DOHH2 (cell line): Measurements from ENCODE around the gene MYOZ3.

ENCODE experiments used
- H3F3A ChIP-seq: fragments of 200-600 bp; sonication (generic), shearing (Covaris generic); 2 replicates; pipeline ENCODE4 v1.6.0; 2016; ENCODE audit warnings: antibody characterized with exemption, mild to moderate bottlenecking; ENCODE audit not compliant: control insufficient read depth, insufficient read depth
- H3K27ac ChIP-seq: fragments of 200-600 bp; sonication (generic); 2 replicates; pipeline ENCODE4 v1.5.1; 2014; ENCODE audit warnings: low read depth, mild to moderate bottlenecking, low read length, moderate library complexity
- H3K27me3 ChIP-seq: fragments of 200-600 bp; sonication (generic); 2 replicates; pipeline ENCODE4 v1.6.1; 2014; ENCODE audit warnings: mild to moderate bottlenecking, low read length, mixed read lengths; ENCODE audit not compliant: control insufficient read depth
- H3K36me3 ChIP-seq: fragments of 200-600 bp; sonication (generic); 2 replicates; pipeline ENCODE4 v1.6.1; 2014; ENCODE audit warnings: mild to moderate bottlenecking, low read length, moderate library complexity, mixed read lengths; ENCODE audit not compliant: control insufficient read depth
- H3K4me1 ChIP-seq: fragments of 200-600 bp; sonication (generic); 2 replicates; pipeline ENCODE4 v1.6.1; 2014; ENCODE audit warnings: mild to moderate bottlenecking, low read length, mixed read lengths; ENCODE audit not compliant: control insufficient read depth
- H3K4me2 ChIP-seq: fragments of 200-600 bp; sonication (generic); 2 replicates; pipeline ENCODE4 v1.6.0; 2014; ENCODE audit warnings: mild to moderate bottlenecking, low read length, moderate library complexity
- H3K4me3 ChIP-seq: fragments of 200-600 bp; sonication (generic); 2 replicates; pipeline ENCODE4 v1.5.1; 2014; ENCODE audit warnings: mild to moderate bottlenecking, low read length, mixed read lengths
- H3K79me2 ChIP-seq: fragments of 200-600 bp; sonication (generic); 2 replicates; pipeline ENCODE4 v1.6.1; 2014; ENCODE audit warnings: mild to moderate bottlenecking, low read length, mixed read lengths; ENCODE audit not compliant: control insufficient read depth
- H3K9me2 ChIP-seq: fragments of 200-600 bp; sonication (generic); replicated peaks from 2 replicates; pipeline ENCODE4 v1.6.1; 2014; ENCODE audit warnings: mild to moderate bottlenecking, low read length, mixed read lengths; ENCODE audit not compliant: control insufficient read depth
- H3K9me3 ChIP-seq: fragments of 200-600 bp; sonication (generic); 2 replicates; pipeline ENCODE4 v1.6.1; 2014; ENCODE audit warnings: antibody characterized with exemption, low read length, mixed read lengths; ENCODE audit not compliant: control insufficient read depth, insufficient read depth
- H4K20me1 ChIP-seq: fragments of 200-600 bp; sonication (generic); 2 replicates; pipeline ENCODE4 v1.6.0; 2014; ENCODE audit warnings: low read depth, mild to moderate bottlenecking, antibody characterized with exemption, low read length, moderate library complexity; ENCODE audit not compliant: control insufficient read depth, insufficient read depth
- EZH2phosphoT487 ChIP-seq: fragments of 200-600 bp; sonication (generic); IDR thresholded peaks from 2 replicates; pipeline ENCODE4 v1.6.1; 2017; ENCODE audit warnings: borderline replicate concordance, mild to moderate bottlenecking, antibody characterized with exemption, low read length, moderate library complexity, mixed read lengths
- TF ChIP-seq, protein P1 (sequence below): fragments of 200-600 bp; sonication (generic); IDR thresholded peaks from one replicate; pipeline ENCODE4 v1.5.1; 2014; ENCODE audit warnings: antibody characterized with exemption, mild to moderate bottlenecking, low read depth, low read length; ENCODE audit not compliant: poor library complexity, severe bottlenecking

MYOZ3 gene

GRCh38 chr5:150644514-150644913 is 16.5 kb upstream of the MYOZ3 start:
- Histone ChIP-seq H3K4me2 (no peak overlapping the region), H3K27me3 (peaks cover 28% of the 10 kb centered on the region), H3K4me1 (no peaks in the 10 kb centered on the region), H3K27ac (no peak overlapping the region), H3K9me3 (no peaks in the 10 kb centered on the region), H3K9me2 (no peaks in the 10 kb centered on the region), H3K4me3 (no peak overlapping the region), H3K79me2 (no peaks in the 10 kb centered on the region), H3F3A (no peaks in the 10 kb centered on the region), H4K20me1 (no peaks in the 10 kb centered on the region), H3K36me3 (no peaks in the 10 kb centered on the region)
- TF ChIP-seq, protein P1, sequence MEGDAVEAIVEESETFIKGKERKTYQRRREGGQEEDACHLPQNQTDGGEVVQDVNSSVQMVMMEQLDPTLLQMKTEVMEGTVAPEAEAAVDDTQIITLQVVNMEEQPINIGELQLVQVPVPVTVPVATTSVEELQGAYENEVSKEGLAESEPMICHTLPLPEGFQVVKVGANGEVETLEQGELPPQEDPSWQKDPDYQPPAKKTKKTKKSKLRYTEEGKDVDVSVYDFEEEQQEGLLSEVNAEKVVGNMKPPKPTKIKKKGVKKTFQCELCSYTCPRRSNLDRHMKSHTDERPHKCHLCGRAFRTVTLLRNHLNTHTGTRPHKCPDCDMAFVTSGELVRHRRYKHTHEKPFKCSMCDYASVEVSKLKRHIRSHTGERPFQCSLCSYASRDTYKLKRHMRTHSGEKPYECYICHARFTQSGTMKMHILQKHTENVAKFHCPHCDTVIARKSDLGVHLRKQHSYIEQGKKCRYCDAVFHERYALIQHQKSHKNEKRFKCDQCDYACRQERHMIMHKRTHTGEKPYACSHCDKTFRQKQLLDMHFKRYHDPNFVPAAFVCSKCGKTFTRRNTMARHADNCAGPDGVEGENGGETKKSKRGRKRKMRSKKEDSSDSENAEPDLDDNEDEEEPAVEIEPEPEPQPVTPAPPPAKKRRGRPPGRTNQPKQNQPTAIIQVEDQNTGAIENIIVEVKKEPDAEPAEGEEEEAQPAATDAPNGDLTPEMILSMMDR, result no peak
- TF ChIP-seq EZH2phosphoT487, result no peak

- Histone ChIP-seq H3K79me2 (no peaks in the 10 kb centered on the region), H3F3A (no peaks in the 10 kb centered on the region), H3K27ac (no peak overlapping the region), H4K20me1 (no peaks in the 10 kb centered on the region), H3K9me2 (no peaks in the 10 kb centered on the region), H3K36me3 (no peaks in the 10 kb centered on the region), H3K4me1 (no peaks in the 10 kb centered on the region), H3K4me2 (no peak overlapping the region), H3K27me3 (peaks cover 27% of the 10 kb centered on the region), H3K4me3 (no peak overlapping the region), H3K9me3 (no peaks in the 10 kb centered on the region)
- no peak for TF ChIP-seq EZH2phosphoT487
- TF ChIP-seq, protein P1, result no peak
Measured at GRCh38 chr5:150645070-150645700, 15.9 kb upstream of the MYOZ3 start.

DNA sequence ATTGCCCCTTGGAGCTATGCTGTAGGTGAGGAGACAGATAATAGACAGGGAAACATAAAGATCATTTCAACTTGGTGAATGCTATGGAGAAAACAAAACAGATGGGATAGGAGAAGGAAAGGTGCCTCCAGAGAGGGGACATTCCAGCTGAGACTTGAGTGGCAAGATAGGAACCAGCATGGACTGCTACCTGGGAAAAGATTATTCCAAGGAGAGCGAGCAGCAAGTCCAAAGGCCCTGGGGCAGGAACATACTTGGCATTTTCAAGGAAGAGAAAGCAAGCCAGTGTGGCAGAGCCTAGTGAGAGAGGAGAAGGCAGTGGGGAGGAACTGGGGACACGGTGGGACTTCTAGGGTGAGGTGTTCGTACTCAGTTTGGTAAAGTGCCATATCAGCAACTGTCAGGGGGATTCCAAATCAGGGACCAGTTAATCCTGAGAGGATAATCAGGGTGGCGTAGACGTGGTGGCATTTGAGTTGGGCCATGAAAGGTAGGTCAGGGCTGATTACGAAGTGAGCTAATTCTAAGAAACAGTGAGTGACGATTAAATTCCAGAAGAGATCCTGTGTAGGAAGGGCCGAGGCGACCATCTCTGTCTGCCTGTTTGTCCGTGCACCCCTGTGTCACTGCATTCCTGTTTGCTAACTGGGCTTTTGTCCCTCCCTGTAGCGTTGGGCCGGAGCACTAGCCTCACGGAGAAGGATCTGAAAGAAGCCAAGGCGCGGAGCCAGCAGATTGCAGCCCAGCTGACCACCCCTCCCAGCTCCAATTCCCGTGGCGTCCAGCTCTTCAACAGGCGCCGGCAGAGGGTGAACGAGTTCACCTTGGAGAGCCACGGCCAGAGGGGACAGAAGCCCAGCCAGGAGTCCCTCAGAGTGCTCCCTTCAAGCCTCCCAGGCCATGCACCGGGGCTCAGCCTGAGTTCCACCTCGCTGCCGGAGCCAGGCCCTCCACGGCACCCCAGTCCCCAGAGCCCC is 13.5 kb upstream of the MYOZ3 start:
- Histone ChIP-seq H3K27ac (no peak overlapping the region), H3K4me1 (no peaks in the 10 kb centered on the region)
- TF ChIP-seq EZH2phosphoT487, result no peak
- TF ChIP-seq, protein P1, result no peak

More for the DNA sequence above, 13.5 kb upstream of the MYOZ3 start:
- Histone ChIP-seq H3K4me2 (no peak overlapping the region), H3K4me3 (no peak overlapping the region), H3F3A (no peaks in the 10 kb centered on the region), H3K79me2 (no peaks in the 10 kb centered on the region), H3K9me2 (no peaks in the 10 kb centered on the region), H4K20me1 (no peaks in the 10 kb centered on the region), H3K27me3 (peaks cover 21% of the 10 kb centered on the region), H3K36me3 (no peaks in the 10 kb centered on the region), H3K9me3 (no peaks in the 10 kb centered on the region)
